Gastroesophageal sphincter (tissue), 4 donors: ENCODE results near the gene STEAP4. TPM values are rescaled to one million over a fixed set of nuclear protein-coding genes. Genes with fewer than 3 reads are reported as not detected.
"Not testable (repeated sequence)": the region's sequence is repeated elsewhere in the genome, so short reads cannot be mapped to it uniquely, and the experiment has no call there.

Source experiments
- ATAC-seq: fragments of 150-250 bp; one replicate; pipeline ENCODE4 v1.9.1; 2016; ENCODE audit warnings: mild to moderate bottlenecking, moderate library complexity
- H3K27ac ChIP-seq, 4 donors: fragments of 200-600 bp; sonication (generic) in 3 of 4; 1 replicate in 3 of 4; 2 replicates in 1 of 4; pipeline ENCODE4 v1.5.1; 2016 to 2019
- H3K27me3 ChIP-seq: fragments of 200-600 bp; sonication (generic); one replicate; pipeline ENCODE4 v1.5.1; 2019
- H3K36me3 ChIP-seq, 2 donors: fragments of 200-600 bp; sonication (generic); one replicate each; pipeline ENCODE4 v1.5.1; 2019; ENCODE audit warnings: control low read depth in 1 of 2
- H3K4me1 ChIP-seq, 3 donors: fragments of 200-600 bp; sonication (generic); 1 replicate in 2 of 3; 2 replicates in 1 of 3; pipeline ENCODE4 v1.5.1; 2016 to 2019; ENCODE audit warnings: control low read depth in 2 of 3
- H3K4me3 ChIP-seq, 2 donors: fragments of 200-600 bp; sonication (generic); one replicate each; pipeline ENCODE4 v1.5.1; 2019; ENCODE audit warnings: mild to moderate bottlenecking in 1 of 2, moderate library complexity in 1 of 2
- H3K9me3 ChIP-seq, 3 donors: fragments of 200-600 bp; sonication (generic); one replicate each; pipeline ENCODE4 v1.5.1; 2017 to 2019; ENCODE audit warnings: control low read depth in 2 of 3
- EP300 ChIP-seq: sonication (generic); formaldehyde crosslinking; IDR thresholded peaks from one replicate; pipeline ENCODE4 v1.6.1; 2017; ENCODE audit warnings: antibody characterized with exemption, mild to moderate bottlenecking
- POLR2A ChIP-seq, 2 donors: fragments of 450-650 bp; IDR thresholded peaks; one replicate each; pipeline ENCODE4 v1.6.1; 2017; ENCODE audit warnings: antibody characterized with exemption in 2 of 2, mild to moderate bottlenecking in 2 of 2, moderate library complexity in 1 of 2
- POLR2AphosphoS5 ChIP-seq: sonication (generic); formaldehyde crosslinking; IDR thresholded peaks from one replicate; pipeline ENCODE4 v1.6.1; 2017; ENCODE audit warnings: antibody characterized with exemption
- WGBS, 2 donors: methylation state at CpG; one replicate each; pipeline ENCODE4 v1.1.5; 2018; ENCODE audit warnings: low coverage in 1 of 2; 5-methylcytosine and 5-hydroxymethylcytosine counted together
- total RNA-seq, 4 donors: library from RNA; depleted of rRNA; stranded (reverse); fragments of >200 nt; gene quantifications; one replicate each; pipeline ENCODE4 v1.1.0, GENCODE V29; 2016
- TF ChIP-seq, protein P1 (sequence below), 4 experiments: fragments of 200-600 bp in 2 of 4; fragments of 450-650 bp in 2 of 4; sonication (generic) in 1 of 4; IDR thresholded peaks; one replicate each; pipeline ENCODE4 v1.5.1; 2017 to 2019; ENCODE audit warnings: antibody characterized with exemption in 4 of 4, mild to moderate bottlenecking in 2 of 4, moderate library complexity in 2 of 4

STEAP4 gene
- total RNA-seq, 4 donors from 2014 or later, result 21.5 to 68.2 (median 38.5) TPM

DNA sequence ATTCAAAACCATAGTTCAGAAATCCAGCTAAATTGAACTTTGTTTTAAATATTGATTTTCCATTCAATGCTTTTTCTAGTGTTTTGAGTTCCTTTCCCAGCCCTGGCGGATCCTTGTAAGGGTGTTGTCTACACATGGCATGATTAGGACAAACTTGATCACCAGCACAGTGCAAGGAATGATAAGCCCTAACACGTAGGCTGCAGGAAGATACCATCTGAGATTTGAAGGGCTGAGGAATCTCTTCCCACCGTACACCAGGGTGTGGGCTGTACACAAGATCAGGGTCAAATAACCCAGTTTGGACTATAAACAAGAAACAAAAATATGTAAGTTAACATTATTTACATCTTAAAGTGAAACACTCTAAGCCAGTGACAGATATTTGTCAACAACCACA is 27.4 kb downstream of the STEAP4 start:
- 48 to 70% methylated on average over 2 to 3 of the region's 3 CpGs for WGBS, 2 donors
- Histone ChIP-seq H3K4me1 (no peaks in the 10 kb centered on the region), H3K27me3 (no peaks in the 10 kb centered on the region), H3K9me3 (no peaks in the 10 kb centered on the region), H3K27ac (no peak overlapping the region), H3K4me3 (no peak overlapping the region), H3K36me3 (no peaks in the 10 kb centered on the region)
- TF ChIP-seq, protein P1, sequence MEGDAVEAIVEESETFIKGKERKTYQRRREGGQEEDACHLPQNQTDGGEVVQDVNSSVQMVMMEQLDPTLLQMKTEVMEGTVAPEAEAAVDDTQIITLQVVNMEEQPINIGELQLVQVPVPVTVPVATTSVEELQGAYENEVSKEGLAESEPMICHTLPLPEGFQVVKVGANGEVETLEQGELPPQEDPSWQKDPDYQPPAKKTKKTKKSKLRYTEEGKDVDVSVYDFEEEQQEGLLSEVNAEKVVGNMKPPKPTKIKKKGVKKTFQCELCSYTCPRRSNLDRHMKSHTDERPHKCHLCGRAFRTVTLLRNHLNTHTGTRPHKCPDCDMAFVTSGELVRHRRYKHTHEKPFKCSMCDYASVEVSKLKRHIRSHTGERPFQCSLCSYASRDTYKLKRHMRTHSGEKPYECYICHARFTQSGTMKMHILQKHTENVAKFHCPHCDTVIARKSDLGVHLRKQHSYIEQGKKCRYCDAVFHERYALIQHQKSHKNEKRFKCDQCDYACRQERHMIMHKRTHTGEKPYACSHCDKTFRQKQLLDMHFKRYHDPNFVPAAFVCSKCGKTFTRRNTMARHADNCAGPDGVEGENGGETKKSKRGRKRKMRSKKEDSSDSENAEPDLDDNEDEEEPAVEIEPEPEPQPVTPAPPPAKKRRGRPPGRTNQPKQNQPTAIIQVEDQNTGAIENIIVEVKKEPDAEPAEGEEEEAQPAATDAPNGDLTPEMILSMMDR (IDR thresholded peaks at IDR 0.05), result no peak
- TF ChIP-seq POLR2AphosphoS5, result no peak
- TF ChIP-seq POLR2A (IDR thresholded peaks at IDR 0.05), result no peak
- no peak for TF ChIP-seq EP300
- no peak for ATAC-seq

DNA sequence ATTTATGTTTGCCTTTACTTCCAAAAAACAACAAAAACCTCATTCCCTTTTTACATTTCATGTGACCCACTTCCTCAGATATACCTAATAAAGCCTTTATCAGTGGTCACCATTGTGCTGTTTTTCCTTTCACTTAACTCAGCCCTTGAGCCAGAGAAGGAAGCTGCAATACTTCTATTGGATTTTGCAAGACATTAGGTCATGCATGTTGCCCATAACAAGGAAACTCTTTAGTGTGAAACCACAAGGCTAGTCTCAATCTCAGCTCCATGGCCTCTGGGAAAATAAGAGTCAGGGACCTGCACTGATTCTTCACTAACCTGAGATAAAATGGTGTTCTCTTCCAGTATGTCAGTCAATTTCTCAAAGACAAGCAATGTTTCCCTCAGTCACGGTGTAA is 27.8 kb downstream of the STEAP4 start:
- ATAC-seq, result peak; percentile 71
- Histone ChIP-seq H3K4me3 (no peak overlapping the region), H3K27ac (no peak overlapping the region), H3K9me3 (no peaks in the 10 kb centered on the region), H3K4me1 (no peaks in the 10 kb centered on the region), H3K36me3 (no peaks in the 10 kb centered on the region), H3K27me3 (no peaks in the 10 kb centered on the region)
- TF ChIP-seq EP300, result no peak
- no peak for TF ChIP-seq POLR2AphosphoS5
- no peak for TF ChIP-seq POLR2A (IDR thresholded peaks at IDR 0.05)
- TF ChIP-seq, protein P1 (IDR thresholded peaks at IDR 0.05), result no peak
- 100% methylated on average over 1 of the region's 1 CpG for WGBS, 2 donors

DNA sequence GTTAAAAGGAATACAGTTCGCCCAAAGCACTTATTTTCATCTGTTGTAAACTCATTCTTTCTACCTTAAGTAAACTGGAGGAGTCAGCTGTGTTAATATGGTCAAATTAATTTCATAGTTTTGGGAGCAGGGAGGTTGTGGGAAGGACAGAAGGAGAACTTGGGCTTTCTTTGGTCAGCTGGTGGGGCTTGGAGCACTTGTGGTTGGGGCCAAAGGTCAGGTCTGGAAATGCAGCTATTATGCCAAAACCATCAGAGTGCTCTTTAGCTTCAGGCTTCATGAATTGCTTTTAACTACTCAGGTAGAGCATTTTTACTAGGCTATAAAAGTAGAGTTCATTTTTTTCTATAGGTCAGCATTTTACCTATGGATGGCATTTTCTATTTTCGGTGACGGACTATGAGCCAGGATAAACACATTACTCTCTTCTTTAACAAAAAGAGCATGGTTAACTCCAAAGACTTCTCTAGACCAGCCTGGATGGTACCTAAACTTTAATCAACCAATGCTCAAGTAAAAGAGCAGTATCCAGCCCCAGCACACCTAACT is 30.0 kb downstream of the STEAP4 start:
- no peaks in the 10 kb centered on the region for H3K36me3 ChIP-seq
- H3K27ac ChIP-seq, result no peak overlapping the region
- no peaks in the 10 kb centered on the region for H3K9me3 ChIP-seq
- ATAC-seq, result no peak
- TF ChIP-seq POLR2AphosphoS5, result no peak
- TF ChIP-seq, protein P1 (IDR thresholded peaks at IDR 0.05), result no peak
- TF ChIP-seq POLR2A (IDR thresholded peaks at IDR 0.05), result no peak
- H3K27me3 ChIP-seq, result no peaks in the 10 kb centered on the region
- no peaks in the 10 kb centered on the region for H3K4me1 ChIP-seq
- H3K4me3 ChIP-seq, result no peak overlapping the region
- 71 to 94% methylated on average over 2 to 3 of the region's 3 CpGs for WGBS, 2 donors

DNA sequence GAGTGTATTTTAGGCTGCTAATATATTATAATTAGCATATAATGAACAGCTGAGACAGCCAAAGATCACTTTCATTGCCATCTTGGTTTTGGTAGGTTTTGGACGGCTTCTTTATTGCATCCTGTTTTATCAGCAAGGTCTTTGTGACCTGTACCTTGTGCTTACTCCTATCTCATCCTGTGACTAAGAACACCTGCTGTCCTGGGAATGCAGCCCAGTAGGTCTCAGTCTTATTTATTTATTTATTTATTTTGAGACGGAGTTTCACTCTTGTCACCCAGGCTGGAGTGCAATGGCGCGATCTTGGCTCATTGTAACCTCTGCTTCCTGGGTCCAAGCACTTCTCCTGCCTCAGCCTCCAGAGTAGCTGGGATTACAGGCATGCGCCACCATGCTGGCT is 31.8 kb downstream of the STEAP4 start:
- WGBS, 2 donors, result 80 to 83% methylated on average over 4 to 5 of the region's 5 CpGs
- H3K27ac ChIP-seq, H3K4me3 ChIP-seq, H3K27me3 ChIP-seq, H3K9me3 ChIP-seq, H3K4me1 ChIP-seq, H3K36me3 ChIP-seq, ATAC-seq: not testable (repeated sequence)

DNA sequence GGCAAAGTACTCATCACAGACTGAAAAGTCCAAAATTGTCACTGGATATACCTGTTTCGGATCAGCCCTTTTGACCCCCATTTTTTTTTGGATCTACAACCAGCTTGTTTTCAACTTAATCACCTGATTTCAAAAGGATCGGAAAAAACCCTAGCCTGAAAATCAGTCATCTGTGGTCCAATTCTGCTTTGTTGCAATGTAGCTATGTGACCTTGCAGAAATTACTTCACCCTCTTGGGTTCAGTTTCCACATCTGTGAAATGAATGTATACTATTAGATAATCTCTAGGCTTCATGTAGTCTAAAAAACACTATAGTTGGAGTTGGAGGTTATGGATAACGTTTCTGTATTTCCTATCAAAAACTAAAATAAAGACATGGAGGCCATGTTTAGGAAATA is 37.1 kb downstream of the STEAP4 start:
- TF ChIP-seq EP300 (no peak), POLR2AphosphoS5 (no peak), POLR2A (IDR thresholded peaks at IDR 0.05) (no peak)
- TF ChIP-seq, protein P1 (IDR thresholded peaks at IDR 0.05), result no peak
- 68 to 78% methylated on average over 2 to 3 of the region's 3 CpGs for WGBS, 2 donors
- no peak overlapping the region for H3K27ac ChIP-seq

More for the DNA sequence above, 37.1 kb downstream of the STEAP4 start:
- H3K4me1 ChIP-seq, result no peaks in the 10 kb centered on the region
- ATAC-seq, result no peak
- H3K9me3 ChIP-seq, result no peaks in the 10 kb centered on the region
- no peaks in the 10 kb centered on the region for H3K27me3 ChIP-seq
- H3K4me3 ChIP-seq, result no peak overlapping the region
- H3K36me3 ChIP-seq, result no peaks in the 10 kb centered on the region
